ENCODE measurements around the gene ZNF280A.

Gene ZNF280A

DNA sequence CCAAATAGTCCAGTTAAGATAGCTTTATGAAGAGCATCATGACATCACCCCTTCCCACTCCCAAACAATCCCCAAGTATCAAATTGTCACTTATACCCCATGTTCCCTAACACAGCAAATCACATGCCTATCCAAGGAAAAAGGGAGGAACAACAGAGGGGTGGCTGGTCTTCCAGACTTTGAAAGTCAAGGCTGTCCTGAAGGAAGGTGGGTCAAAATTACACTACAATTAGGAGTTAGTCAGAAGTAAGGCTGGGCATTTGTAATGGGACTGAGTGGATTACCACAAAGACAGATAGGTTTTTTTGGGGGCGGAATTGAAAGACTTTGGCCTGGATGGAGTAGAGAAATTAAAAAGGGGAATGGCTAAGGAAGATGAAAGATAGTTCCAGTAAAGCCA is 33.1 kb upstream of the ZNF280A start:
- H3K4me2 ChIP-seq (ENCODE audit: low read length), result no peak overlapping the region
- H3K9ac ChIP-seq (ENCODE audit: low read depth, low read length), result no peak overlapping the region
- H3K4me1 ChIP-seq (ENCODE audit: control insufficient read depth, insufficient read depth, low read length), result no peaks in the 10 kb centered on the region
- no peak overlapping the region for H3K4me3 ChIP-seq (ENCODE audit: low read length)
- no peaks in the 10 kb centered on the region for H3K9me3 ChIP-seq (replicated peaks; ENCODE audit: low read length)
- peaks cover 38% of the 10 kb centered on the region for H3K27me3 ChIP-seq (ENCODE audit: control insufficient read depth, insufficient read depth, low read length)
- no peaks in the 10 kb centered on the region for H3K36me3 ChIP-seq (ENCODE audit: insufficient read depth, low read length)

- Histone ChIP-seq H3K9ac (ENCODE audit: low read depth, low read length) (no peak overlapping the region), H3K4me3 (ENCODE audit: low read length) (no peak overlapping the region), H3K27me3 (ENCODE audit: control insufficient read depth, insufficient read depth, low read length) (peaks cover 43% of the 10 kb centered on the region), H3K36me3 (ENCODE audit: insufficient read depth, low read length) (no peaks in the 10 kb centered on the region), H3K9me3 (replicated peaks; ENCODE audit: low read length) (no peaks in the 10 kb centered on the region), H3K4me1 (ENCODE audit: control insufficient read depth, insufficient read depth, low read length) (no peaks in the 10 kb centered on the region), H3K4me2 (ENCODE audit: low read length) (no peak overlapping the region)
Observed at GRCh38 chr22:22552630-22553029, 32.6 kb upstream of the ZNF280A start.

- Histone ChIP-seq H3K4me3 (ENCODE audit: low read length) (no peak overlapping the region), H3K36me3 (ENCODE audit: insufficient read depth, low read length) (no peaks in the 10 kb centered on the region), H3K4me1 (ENCODE audit: control insufficient read depth, insufficient read depth, low read length) (no peaks in the 10 kb centered on the region), H3K4me2 (ENCODE audit: low read length) (no peak overlapping the region), H3K27me3 (ENCODE audit: control insufficient read depth, insufficient read depth, low read length) (peaks cover 46% of the 10 kb centered on the region), H3K9me3 (replicated peaks; ENCODE audit: low read length) (no peaks in the 10 kb centered on the region), H3K9ac (ENCODE audit: low read depth, low read length) (no peak overlapping the region)
Observed at GRCh38 chr22:22550789-22551434, 30.8 kb upstream of the ZNF280A start.

GRCh38 chr22:22548910-22549309 is 28.8 kb upstream of the ZNF280A start:
- Histone ChIP-seq H3K9me3 (replicated peaks; ENCODE audit: low read length) (no peaks in the 10 kb centered on the region), H3K9ac (ENCODE audit: low read depth, low read length) (no peak overlapping the region)

GRCh38 chr22:22548317-22548716 is 28.2 kb upstream of the ZNF280A start:
- Histone ChIP-seq H3K4me3 (ENCODE audit: low read length) (no peak overlapping the region), H3K4me2 (ENCODE audit: low read length) (no peak overlapping the region), H3K27me3 (ENCODE audit: control insufficient read depth, insufficient read depth, low read length) (peaks cover 36% of the 10 kb centered on the region), H3K9ac (ENCODE audit: low read depth, low read length) (no peak overlapping the region), H3K9me3 (replicated peaks; ENCODE audit: low read length) (no peaks in the 10 kb centered on the region), H3K4me1 (ENCODE audit: control insufficient read depth, insufficient read depth, low read length) (no peaks in the 10 kb centered on the region), H3K36me3 (ENCODE audit: insufficient read depth, low read length) (no peaks in the 10 kb centered on the region)

More at GRCh38 chr22:22548910-22549309, 28.8 kb upstream of the ZNF280A start:
- no peaks in the 10 kb centered on the region for H3K36me3 ChIP-seq (ENCODE audit: insufficient read depth, low read length)
- H3K4me1 ChIP-seq (ENCODE audit: control insufficient read depth, insufficient read depth, low read length), result no peaks in the 10 kb centered on the region
- H3K4me3 ChIP-seq (ENCODE audit: low read length), result no peak overlapping the region
- no peak overlapping the region for H3K4me2 ChIP-seq (ENCODE audit: low read length)
- H3K27me3 ChIP-seq (ENCODE audit: control insufficient read depth, insufficient read depth, low read length), result peaks cover 42% of the 10 kb centered on the region

DNA sequence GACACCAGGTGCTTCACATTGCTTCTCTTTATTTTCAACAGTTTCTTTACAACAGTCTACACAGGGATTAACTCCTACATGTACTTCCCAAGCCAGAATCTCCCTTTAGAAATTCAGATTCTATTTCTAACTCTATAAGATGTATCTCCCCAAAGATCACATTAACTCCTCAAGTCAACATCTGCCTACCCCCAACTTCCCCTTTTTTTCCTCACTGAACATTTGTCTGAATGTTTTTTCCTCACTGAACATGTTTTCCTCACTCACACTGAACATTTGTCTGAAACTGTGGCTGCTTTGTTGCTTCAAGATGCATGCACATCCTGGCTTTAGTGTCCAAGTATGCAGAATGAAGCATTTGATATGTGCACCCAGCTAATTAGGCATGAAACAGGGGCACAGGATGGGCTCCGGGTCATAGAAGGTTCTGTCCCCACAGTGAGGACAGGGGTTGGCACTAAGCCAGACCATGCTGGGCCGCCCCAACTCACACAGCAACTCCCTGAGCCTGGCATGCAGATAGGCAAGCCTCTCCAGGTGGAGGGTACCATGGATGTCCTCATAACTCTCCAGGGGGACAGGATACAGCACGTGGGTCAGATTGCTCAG is 27.7 kb upstream of the ZNF280A start:
- Histone ChIP-seq H3K9ac (ENCODE audit: low read depth, low read length) (no peak overlapping the region), H3K4me3 (ENCODE audit: low read length) (no peak overlapping the region), H3K36me3 (ENCODE audit: insufficient read depth, low read length) (no peaks in the 10 kb centered on the region), H3K9me3 (replicated peaks; ENCODE audit: low read length) (no peaks in the 10 kb centered on the region), H3K4me1 (ENCODE audit: control insufficient read depth, insufficient read depth, low read length) (no peaks in the 10 kb centered on the region), H3K27me3 (ENCODE audit: control insufficient read depth, insufficient read depth, low read length) (peaks cover 37% of the 10 kb centered on the region), H3K4me2 (ENCODE audit: low read length) (no peak overlapping the region)

GRCh38 chr22:22547226-22547625 is 27.2 kb upstream of the ZNF280A start:
- Histone ChIP-seq H3K36me3 (ENCODE audit: insufficient read depth, low read length) (no peaks in the 10 kb centered on the region), H3K27me3 (ENCODE audit: control insufficient read depth, insufficient read depth, low read length) (peaks cover 38% of the 10 kb centered on the region), H3K4me1 (ENCODE audit: control insufficient read depth, insufficient read depth, low read length) (no peaks in the 10 kb centered on the region), H3K9ac (ENCODE audit: low read depth, low read length) (no peak overlapping the region), H3K4me3 (ENCODE audit: low read length) (no peak overlapping the region), H3K4me2 (ENCODE audit: low read length) (no peak overlapping the region), H3K9me3 (replicated peaks; ENCODE audit: low read length) (no peaks in the 10 kb centered on the region)

DNA sequence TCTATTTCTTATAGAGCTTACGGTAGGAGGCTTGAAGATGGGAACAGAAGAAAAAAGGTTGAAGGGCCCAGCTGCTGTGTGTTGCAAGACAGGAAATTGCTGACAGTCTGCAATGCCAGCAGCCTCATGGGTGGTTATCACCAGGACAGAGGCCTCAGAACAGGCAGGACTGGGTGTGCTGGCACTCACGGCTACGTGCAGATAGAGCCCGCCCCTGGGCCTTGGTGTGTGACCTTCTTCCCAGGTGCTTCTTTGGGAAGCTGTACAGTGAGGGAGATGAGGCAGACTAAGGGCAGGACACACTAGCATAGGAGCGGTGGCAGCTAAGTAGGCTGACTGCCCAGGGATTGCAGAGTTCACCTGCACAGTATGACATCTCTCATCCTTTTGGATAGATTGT is 26.4 kb upstream of the ZNF280A start:
- Histone ChIP-seq H3K4me3 (ENCODE audit: low read length) (no peak overlapping the region), H3K27me3 (ENCODE audit: control insufficient read depth, insufficient read depth, low read length) (peaks cover 38% of the 10 kb centered on the region), H3K36me3 (ENCODE audit: insufficient read depth, low read length) (no peaks in the 10 kb centered on the region), H3K4me2 (ENCODE audit: low read length) (no peak overlapping the region), H3K9ac (ENCODE audit: low read depth, low read length) (no peak overlapping the region), H3K9me3 (replicated peaks; ENCODE audit: low read length) (no peaks in the 10 kb centered on the region), H3K4me1 (ENCODE audit: control insufficient read depth, insufficient read depth, low read length) (no peaks in the 10 kb centered on the region)

GRCh38 chr22:22545084-22545483 is 25.0 kb upstream of the ZNF280A start:
- H3K9me3 ChIP-seq (replicated peaks; ENCODE audit: low read length), result no peaks in the 10 kb centered on the region
- H3K4me2 ChIP-seq (ENCODE audit: low read length), result no peak overlapping the region
- no peaks in the 10 kb centered on the region for H3K4me1 ChIP-seq (ENCODE audit: control insufficient read depth, insufficient read depth, low read length)
- no peak overlapping the region for H3K4me3 ChIP-seq (ENCODE audit: low read length)
- H3K36me3 ChIP-seq (ENCODE audit: insufficient read depth, low read length), result no peaks in the 10 kb centered on the region
- H3K27me3 ChIP-seq (ENCODE audit: control insufficient read depth, insufficient read depth, low read length), result peaks cover 25% of the 10 kb centered on the region
- H3K9ac ChIP-seq (ENCODE audit: low read depth, low read length), result no peak overlapping the region

DNA sequence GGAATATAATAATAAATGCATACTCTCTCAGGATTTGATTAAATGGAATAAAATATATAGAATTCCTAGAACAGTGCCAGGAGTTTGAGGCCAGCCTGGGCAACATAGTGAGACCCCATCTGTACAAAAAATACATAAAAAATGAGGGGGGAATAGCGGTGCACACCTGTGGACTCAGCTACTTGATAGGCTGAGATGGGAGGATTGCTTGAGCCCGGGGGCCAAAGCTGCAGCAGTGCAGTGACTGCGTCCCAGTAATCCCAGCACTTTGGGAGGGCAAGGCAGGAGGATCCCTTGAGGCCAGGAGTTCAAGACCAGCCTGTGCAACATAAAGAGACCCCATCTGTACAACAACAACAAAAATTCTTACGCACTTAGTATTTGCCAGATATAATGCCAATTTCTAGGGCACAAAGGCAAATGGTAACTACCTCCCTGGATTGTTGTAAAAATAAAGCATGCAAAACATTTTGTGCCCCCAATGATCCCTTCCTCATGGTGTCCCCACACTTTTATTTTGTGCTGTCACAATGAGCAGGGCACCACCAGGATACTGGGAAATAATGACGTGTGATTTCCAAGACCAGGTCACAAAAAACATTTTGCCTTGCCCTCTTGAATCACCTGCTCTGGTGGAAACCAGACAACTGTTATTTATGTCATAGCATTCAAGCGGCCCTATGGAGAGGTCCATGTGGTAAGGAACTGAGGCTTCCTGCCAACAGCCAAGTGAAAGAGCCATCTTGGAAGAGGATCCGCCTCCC is 18.3 kb upstream of the ZNF280A start:
- Histone ChIP-seq H3K4me3 (ENCODE audit: low read length) (no peak overlapping the region), H3K4me2 (ENCODE audit: low read length) (no peak overlapping the region), H3K9ac (ENCODE audit: low read depth, low read length) (no peak overlapping the region), H3K36me3 (ENCODE audit: insufficient read depth, low read length) (no peaks in the 10 kb centered on the region), H3K4me1 (ENCODE audit: control insufficient read depth, insufficient read depth, low read length) (no peaks in the 10 kb centered on the region), H3K9me3 (replicated peaks; ENCODE audit: low read length) (no peaks in the 10 kb centered on the region), H3K27me3 (ENCODE audit: control insufficient read depth, insufficient read depth, low read length) (peaks cover 16% of the 10 kb centered on the region)

- H3K27me3 ChIP-seq (ENCODE audit: control insufficient read depth, insufficient read depth, low read length), result peaks cover 11% of the 10 kb centered on the region
- no peaks in the 10 kb centered on the region for H3K4me1 ChIP-seq (ENCODE audit: control insufficient read depth, insufficient read depth, low read length)
- no peaks in the 10 kb centered on the region for H3K9me3 ChIP-seq (replicated peaks; ENCODE audit: low read length)
- H3K36me3 ChIP-seq (ENCODE audit: insufficient read depth, low read length), result no peaks in the 10 kb centered on the region
- H3K4me3 ChIP-seq (ENCODE audit: low read length), result no peak overlapping the region
- no peak overlapping the region for H3K4me2 ChIP-seq (ENCODE audit: low read length)
- no peak overlapping the region for H3K9ac ChIP-seq (ENCODE audit: low read depth, low read length)
Observed at GRCh38 chr22:22536916-22537315, 16.8 kb upstream of the ZNF280A start.

All from skeletal muscle satellite cell (primary cell).